Thoracic aorta (tissue), 2 donors: ENCODE measurements around the gene TMOD4. TPM values are rescaled to one million over a fixed set of nuclear protein-coding genes. Genes with fewer than 3 reads are reported as not detected.
A peak's percentile ranks its signal among the peaks of the same experiment; 100 is the strongest.

Source experiments
- ATAC-seq: fragments of 150-250 bp; one replicate; pipeline ENCODE4 v1.8.0; 2017; ENCODE audit warnings: low read depth; ENCODE audit not compliant: insufficient number of reproducible peaks, low FRiP score
- DNase-seq: peaks from one replicate; pipeline ENCODE4 v3.0.0-alpha.2; 2020; ENCODE audit warnings: low spot score
- H3K27ac ChIP-seq, 2 donors: fragments of 200-600 bp; sonication (generic); 1 replicate in 1 of 2; 2 replicates in 1 of 2; pipeline ENCODE4 v1.5.1; 2016; ENCODE audit warnings: mild to moderate bottlenecking in 2 of 2, moderate library complexity in 2 of 2
- H3K27me3 ChIP-seq: fragments of 200-600 bp; sonication (generic); replicated peaks from 2 replicates; pipeline ENCODE4 v1.6.0; 2016; ENCODE audit warnings: mild to moderate bottlenecking; ENCODE audit not compliant: insufficient read depth
- H3K36me3 ChIP-seq: fragments of 200-600 bp; sonication (generic); one replicate; pipeline ENCODE4 v1.5.1; 2016
- H3K4me1 ChIP-seq, 2 donors: fragments of 200-600 bp; sonication (generic); 1 replicate in 1 of 2; 2 replicates in 1 of 2; pipeline versions ENCODE4 v1.5.1 to v1.6.0; 2016; ENCODE audit warnings: low read depth in 2 of 2, mild to moderate bottlenecking in 1 of 2; ENCODE audit not compliant: control insufficient read depth in 1 of 2
- H3K4me3 ChIP-seq: fragments of 200-600 bp; sonication (generic); 2 replicates; pipeline ENCODE4 v1.5.1; 2016; ENCODE audit warnings: mild to moderate bottlenecking
- H3K9me3 ChIP-seq: fragments of 200-600 bp; sonication (generic); 2 replicates; pipeline ENCODE4 v1.5.1; 2016
- total RNA-seq, 2 donors: library from RNA; depleted of rRNA; stranded (reverse); fragments of >200 nt; gene quantifications; one replicate each; pipeline versions ENCODE4 v1.1.0 to v1.2.3, GENCODE V29; 2016
- TF ChIP-seq, protein P1 (sequence below): fragments of 200-600 bp; sonication (generic); IDR thresholded peaks from one replicate; pipeline ENCODE4 v1.5.1; 2019; ENCODE audit warnings: antibody characterized with exemption

Gene TMOD4
- total RNA-seq, 2 donors from 2014 or later = not detected

DNA sequence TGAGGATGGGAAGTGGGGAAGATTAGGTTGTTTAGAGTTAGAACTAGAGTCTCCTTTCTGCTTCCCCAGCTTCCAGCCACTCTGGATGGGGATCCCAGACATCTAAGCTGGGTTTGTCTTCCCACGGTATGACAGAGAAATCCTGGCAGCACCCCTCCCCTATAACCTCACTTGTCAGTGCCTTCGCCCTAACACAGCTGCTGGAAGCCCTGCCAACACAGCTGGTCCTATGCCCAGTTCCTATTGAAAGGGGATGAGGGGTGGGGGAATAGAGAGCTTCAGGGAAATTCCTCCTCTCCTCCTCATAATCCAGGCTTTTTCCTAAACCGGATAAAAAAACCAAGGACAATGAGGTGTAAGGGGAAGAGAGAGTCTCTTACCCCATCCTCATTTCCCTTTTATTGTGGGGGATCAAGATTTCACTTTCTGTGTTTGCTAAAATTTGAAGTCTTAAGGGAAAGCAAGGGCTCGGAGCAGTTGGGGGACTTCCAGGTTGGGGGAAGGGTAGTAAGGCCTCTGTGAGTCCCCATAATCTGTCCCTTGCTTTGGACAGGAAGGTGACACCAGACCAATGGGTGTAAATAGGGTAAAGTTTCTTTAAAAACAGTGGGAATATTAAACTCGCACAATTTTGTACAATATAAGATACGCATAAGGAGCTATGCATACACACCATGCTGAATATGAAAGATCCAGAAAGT is 590 bp downstream of the TMOD4 start:
- no peaks in the 10 kb centered on the region for H3K4me1 ChIP-seq
- peaks cover 41% of the 10 kb centered on the region for H3K36me3 ChIP-seq
- TF ChIP-seq, protein P1, sequence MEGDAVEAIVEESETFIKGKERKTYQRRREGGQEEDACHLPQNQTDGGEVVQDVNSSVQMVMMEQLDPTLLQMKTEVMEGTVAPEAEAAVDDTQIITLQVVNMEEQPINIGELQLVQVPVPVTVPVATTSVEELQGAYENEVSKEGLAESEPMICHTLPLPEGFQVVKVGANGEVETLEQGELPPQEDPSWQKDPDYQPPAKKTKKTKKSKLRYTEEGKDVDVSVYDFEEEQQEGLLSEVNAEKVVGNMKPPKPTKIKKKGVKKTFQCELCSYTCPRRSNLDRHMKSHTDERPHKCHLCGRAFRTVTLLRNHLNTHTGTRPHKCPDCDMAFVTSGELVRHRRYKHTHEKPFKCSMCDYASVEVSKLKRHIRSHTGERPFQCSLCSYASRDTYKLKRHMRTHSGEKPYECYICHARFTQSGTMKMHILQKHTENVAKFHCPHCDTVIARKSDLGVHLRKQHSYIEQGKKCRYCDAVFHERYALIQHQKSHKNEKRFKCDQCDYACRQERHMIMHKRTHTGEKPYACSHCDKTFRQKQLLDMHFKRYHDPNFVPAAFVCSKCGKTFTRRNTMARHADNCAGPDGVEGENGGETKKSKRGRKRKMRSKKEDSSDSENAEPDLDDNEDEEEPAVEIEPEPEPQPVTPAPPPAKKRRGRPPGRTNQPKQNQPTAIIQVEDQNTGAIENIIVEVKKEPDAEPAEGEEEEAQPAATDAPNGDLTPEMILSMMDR = no peak
- no peak for ATAC-seq
- no peaks in the 10 kb centered on the region for H3K9me3 ChIP-seq
- no peak overlapping the region for H3K27ac ChIP-seq
- no peak for DNase-seq
- no peaks in the 10 kb centered on the region for H3K27me3 ChIP-seq
- H3K4me3 ChIP-seq = no peak overlapping the region

GRCh38 chr1:151171190-151171589 is 4.6 kb downstream of the TMOD4 start:
- ATAC-seq = no peak
- TF ChIP-seq, protein P1 = no peak
- peaks cover 29% of the 10 kb centered on the region for H3K36me3 ChIP-seq

GRCh38 chr1:151167116-151167515 is 8.7 kb downstream of the TMOD4 start:
- H3K27ac ChIP-seq = peak overlapping the region in 1 of 2 donors; percentile 95
- peak overlapping the region; percentile 87 for H3K4me3 ChIP-seq
- no peak for ATAC-seq

More at GRCh38 chr1:151171190-151171589, 4.6 kb downstream of the TMOD4 start:
- Histone ChIP-seq H3K4me1 (peaks cover 9 to 11% of the 10 kb centered on the region in 2 donors), H3K27ac (no peak overlapping the region), H3K9me3 (no peaks in the 10 kb centered on the region), H3K4me3 (no peak overlapping the region), H3K27me3 (no peaks in the 10 kb centered on the region)
- no peak for DNase-seq

DNA sequence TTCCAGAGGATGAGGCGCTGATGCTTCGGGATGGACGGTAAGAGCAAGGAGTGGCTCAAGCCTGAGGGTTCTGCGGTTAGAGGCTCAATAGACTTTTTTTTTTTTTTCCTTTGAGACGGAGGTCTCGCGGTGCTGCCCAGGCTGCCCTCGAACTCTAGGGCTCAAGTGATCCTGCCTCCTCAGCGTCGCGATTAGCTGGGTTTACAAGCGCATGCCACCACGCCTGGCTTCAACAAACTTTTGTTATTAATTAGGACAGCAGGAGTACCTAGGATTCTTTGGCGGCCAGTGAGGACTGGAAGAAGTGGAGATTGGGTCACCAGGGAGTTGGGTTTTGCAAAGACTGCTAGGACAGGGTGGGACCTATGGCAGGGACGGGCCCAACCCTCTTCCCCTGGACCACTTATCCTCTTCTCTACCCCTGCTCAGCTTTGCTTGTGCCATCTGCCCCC is 9.2 kb downstream of the TMOD4 start:
- H3K4me1 ChIP-seq = peaks cover 9 to 25% of the 10 kb centered on the region in 2 donors
- peak overlapping the region; percentile 95 to 98 for H3K27ac ChIP-seq
- no peaks in the 10 kb centered on the region for H3K9me3 ChIP-seq
- peaks cover 20% of the 10 kb centered on the region for H3K36me3 ChIP-seq
- TF ChIP-seq, protein P1 = no peak
- no peak for DNase-seq
- no peak for ATAC-seq
- H3K27me3 ChIP-seq = no peaks in the 10 kb centered on the region
- peak overlapping the region; percentile 87 for H3K4me3 ChIP-seq

More at GRCh38 chr1:151167116-151167515, 8.7 kb downstream of the TMOD4 start:
- DNase-seq = no peak
- Histone ChIP-seq H3K4me1 (peaks cover 9 to 25% of the 10 kb centered on the region in 2 donors), H3K36me3 (peaks cover 17% of the 10 kb centered on the region), H3K27me3 (no peaks in the 10 kb centered on the region), H3K9me3 (no peaks in the 10 kb centered on the region)
- TF ChIP-seq, protein P1 = no peak

- Histone ChIP-seq H3K4me1 (peaks cover 9 to 27% of the 10 kb centered on the region in 2 donors), H3K9me3 (no peaks in the 10 kb centered on the region), H3K36me3 (peaks cover 22% of the 10 kb centered on the region), H3K27ac (peak within 1 kb of the TSS; percentile 95 to 98), H3K27me3 (no peaks in the 10 kb centered on the region), H3K4me3 (peak within 1 kb of the TSS; percentile 87)
- peak; percentile 93 for DNase-seq
- ATAC-seq = peak; percentile 85
- TF ChIP-seq, protein P1 = no peak
These were observed 9.9 kb downstream of the TMOD4 start, which contains the start of the genes LYSMD1 and SCNM1 for GRCh38 chr1:151165738-151166504. LYSMD1 (minus strand) TSS chr1:151165902; CDS start chr1:151165258, 644 bp downstream. SCNM1 (plus strand) TSS chr1:151166144; CDS start chr1:151166153, 9 bp downstream.
